Hematopoietic multipotent progenitor cell treated with erythropoietin and hydrocortisone succinate and interleukin-3 and kit ligand, for 8 days (in vitro differentiated cells): ENCODE measurements around the gene ZDHHC5.
"Not testable (repeated sequence)": the region's sequence is repeated elsewhere in the genome, so short reads cannot be mapped to it uniquely, and the experiment has no call there.

ENCODE experiments used
- DNase-seq: peaks from one replicate; pipeline ENCODE4 v3.0.0-alpha.2; 2015

The ZDHHC5 gene

DNA sequence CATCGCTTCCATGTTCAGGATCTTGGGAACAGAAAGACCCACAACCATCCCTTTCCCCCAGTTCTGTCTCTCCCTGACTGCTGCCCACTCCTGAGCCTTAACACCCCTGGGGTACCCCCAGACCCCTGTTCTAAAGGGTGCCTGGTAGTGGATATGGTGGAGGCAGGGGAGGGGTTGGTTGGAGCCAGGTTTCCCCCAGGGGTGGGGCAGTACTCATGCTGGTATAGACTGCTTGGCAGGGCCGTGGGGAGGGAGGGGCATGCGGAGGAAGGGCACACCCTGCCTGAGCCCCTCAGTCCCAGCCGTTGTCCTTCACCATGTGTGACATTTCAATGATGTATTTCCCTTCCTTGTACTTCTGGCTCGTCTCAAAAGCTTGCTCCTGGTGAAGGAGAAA, 22.2 kb upstream of the ZDHHC5 start:
- DNase-seq, result peak; percentile 52

- DNase-seq, result no peak
Observed at GRCh38 chr11:57646194-57646798, 21.6 kb upstream of the ZDHHC5 start.

DNA sequence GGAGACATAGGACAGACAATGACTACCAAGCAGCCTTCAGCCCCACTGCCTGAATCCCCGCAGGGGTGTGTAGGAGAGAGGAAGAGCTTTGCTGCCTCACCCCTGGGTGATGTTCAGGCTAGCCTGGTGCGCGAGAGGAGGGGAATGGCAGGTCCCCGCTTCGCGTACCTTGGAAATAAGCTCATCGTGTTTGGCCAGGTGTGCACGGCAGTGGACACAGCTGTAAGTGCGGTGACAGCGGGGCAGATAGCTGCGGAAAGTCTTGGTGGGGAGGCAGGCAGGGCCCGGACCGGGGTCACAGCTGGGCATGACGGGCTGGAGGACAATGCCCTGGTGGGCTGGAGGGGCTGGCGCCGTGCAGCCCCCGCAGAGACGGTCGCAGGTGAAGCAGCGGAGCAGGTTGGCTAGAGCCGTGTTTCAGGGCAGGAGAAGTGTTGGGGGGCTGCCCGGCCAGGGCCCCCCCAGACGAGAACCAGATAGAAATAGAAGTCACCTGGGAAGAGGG, 21.1 kb upstream of the ZDHHC5 start:
- peak; percentile 47 for DNase-seq

GRCh38 chr11:57647372-57647771, 20.5 kb upstream of the ZDHHC5 start:
- peak; percentile 30 for DNase-seq

DNA sequence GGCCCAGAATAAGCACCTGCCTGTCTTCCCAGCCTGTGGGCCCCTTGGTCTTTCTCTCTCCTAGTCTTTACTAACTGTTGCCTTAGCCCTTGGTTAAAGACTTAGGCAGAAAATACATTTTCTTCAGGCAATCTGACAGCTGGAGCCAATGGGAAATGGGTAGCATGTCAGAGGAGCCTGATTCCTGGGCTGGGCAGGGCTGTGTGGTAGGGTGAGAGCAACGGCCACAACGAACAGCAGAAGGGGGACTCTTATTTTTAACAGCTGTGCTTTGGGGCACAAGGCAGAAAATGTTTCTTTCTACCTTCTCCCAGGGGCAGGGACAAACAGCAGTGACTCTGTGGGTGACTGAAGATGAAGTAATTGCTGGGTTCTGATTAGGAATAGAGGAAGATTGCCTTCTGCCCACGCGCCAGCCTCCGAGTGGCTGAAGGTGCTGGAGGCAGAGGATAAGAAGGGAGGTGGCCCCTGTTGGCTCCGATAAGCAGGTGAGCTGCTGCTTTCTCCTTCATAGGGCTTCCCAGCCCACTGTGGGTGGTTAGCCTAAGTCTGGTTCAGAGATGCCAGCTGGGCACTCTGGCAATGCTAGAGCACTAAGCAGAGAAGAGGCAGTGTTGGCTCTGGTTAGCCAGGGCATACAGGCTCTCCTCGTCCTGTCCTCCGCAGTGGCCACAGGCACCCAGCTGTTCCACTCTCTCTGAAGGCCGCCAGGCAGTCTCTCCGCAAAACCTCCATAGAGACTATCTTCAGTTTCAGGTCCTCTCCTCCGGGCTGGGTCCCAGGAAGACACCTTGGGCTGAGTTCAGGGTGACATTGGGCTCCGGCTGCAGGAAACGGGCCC, 19.7 kb upstream of the ZDHHC5 start:
- peak; percentile 100 for DNase-seq

GRCh38 chr11:57648801-57649735, 18.8 kb upstream of the ZDHHC5 start:
- peak; percentile 46 for DNase-seq

- DNase-seq, result peak; percentile 72
Observed at GRCh38 chr11:57649826-57650738, 17.8 kb upstream of the ZDHHC5 start, which contains the start of gene YPEL4. TSS of gene YPEL4 (minus strand) at chr11:57649912. CDS start at chr11:57647107, 2,805 bp downstream.

GRCh38 chr11:57650739-57651090, 17.2 kb upstream of the ZDHHC5 start:
- DNase-seq, result no peak

DNA sequence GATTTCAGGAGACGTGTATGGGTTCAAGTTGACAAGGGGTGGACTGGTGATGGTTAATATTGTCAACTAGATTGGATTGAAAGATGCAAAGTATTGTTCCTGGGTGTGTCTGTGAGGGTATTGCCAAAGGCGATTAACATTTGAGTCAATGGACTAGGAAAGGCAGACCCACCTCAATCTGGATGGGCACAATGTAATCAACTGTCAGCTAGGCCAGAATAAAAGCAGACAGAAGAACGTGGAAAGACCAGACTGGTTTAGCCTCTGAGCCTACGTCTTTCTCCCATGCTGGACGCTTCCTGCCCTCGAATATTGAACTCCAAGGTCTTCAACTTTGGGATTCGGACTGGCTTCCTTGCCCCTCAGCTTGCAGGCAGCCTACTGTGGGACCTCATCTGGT, 16.5 kb upstream of the ZDHHC5 start:
- DNase-seq, result no peak

DNA sequence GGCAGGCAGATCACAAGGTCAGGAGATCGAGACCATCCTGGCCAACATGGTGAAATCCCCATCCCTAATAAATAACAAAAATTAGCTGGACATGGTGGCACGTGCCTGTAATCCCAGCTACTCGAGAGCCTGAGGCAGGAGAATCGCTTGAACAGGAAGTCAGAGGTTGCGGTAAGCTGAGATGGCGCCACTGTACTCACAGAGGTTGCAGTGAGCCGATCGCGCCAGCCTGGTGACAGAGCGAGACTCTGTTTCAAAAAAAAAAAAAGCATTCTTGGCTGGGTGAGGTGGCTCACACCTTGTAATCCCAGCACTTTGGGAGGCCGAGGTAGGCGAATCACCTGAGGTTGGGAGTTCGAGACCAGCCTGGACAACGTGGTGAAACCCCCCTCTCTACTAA, 15.7 kb upstream of the ZDHHC5 start:
- DNase-seq, result not testable (repeated sequence)

GRCh38 chr11:57652662-57653061, 15.3 kb upstream of the ZDHHC5 start:
- DNase-seq, result no peak

DNA sequence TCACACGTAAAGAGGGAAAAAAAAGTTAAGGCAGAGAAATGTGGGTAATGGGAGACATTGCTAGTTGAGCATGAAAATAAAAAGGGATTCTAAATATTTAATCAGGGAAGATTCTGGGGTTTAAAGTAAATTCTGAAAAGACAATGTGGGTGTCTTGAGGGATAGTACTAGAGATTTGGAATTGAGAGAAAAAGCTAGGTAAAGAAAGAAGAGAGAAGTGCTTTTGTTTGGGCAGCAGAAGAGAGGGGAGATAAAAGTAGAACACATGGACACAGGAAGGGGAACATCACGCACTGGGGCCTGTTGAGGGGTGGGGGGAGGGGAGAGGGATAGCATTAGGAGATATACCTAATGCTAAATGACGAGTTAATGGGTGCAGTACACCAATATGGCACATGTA, 14.8 kb upstream of the ZDHHC5 start:
- DNase-seq, result no peak

DNA sequence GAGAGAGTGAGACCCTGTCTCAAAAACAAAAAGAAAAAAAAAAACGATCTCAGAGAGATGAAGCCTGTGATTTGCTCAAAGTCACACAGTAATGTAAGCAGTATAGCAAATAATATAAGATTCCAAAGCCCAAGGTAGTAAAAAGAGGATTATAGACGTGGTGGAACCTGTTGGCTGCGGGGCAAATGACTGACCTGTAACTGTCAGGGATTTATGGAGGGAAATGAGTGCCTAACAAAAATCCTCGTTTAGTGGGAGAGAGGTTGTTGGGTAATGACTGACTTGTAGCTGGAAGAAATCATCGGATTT, 11.1 kb upstream of the ZDHHC5 start:
- DNase-seq, result no peak

DNA sequence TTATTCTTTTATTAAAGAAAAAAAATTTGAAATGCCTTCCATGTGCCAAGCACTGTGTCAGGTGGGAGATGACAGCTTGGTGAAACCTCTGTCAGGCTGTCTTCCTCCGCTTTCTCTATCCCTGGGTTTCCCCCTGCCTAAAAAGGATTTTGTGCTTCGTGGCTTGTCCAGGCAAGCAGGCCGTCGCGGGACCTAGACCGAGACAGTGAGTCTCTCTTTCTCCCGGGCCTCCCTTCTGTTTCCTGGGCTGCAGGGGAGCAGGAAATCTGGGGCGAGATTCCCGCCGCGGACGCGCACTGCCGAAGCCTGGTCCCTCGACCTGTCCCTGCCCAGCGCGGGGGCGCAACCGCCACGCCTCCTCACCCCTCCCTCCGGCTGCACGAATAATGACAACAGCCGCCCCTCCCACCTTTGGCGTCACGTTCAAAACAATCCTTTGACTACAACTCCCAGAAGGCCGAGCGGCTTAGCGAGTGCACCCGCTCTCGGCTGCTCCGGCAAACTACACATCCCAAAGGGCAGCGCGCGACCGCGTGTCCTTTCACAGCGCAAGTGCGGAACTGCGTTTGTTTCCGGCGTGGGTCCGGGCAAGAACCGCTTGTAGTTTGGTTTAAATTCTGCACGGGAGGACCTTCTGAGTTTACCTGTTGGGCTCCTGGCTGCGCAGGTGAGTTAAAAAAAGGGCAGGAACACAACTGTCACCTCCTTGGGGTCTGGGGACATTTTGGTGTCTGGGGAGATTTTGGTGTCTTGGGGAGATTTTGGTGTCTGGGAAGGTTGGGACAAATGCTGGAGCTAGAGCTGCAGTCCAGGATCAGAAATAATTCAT, 10.5 kb upstream of the ZDHHC5 start, which contains the start of gene CLP1:
Gene CLP1, plus strand, starts transcription at position 569 of the 829 bp plus-strand sequence. CDS start 1,715 bp downstream, outside the sequence.
- DNase-seq, result peak; percentile 99

GRCh38 chr11:57658023-57658361, 9.9 kb upstream of the ZDHHC5 start:
- DNase-seq, result no peak

- no peak for DNase-seq
Observed at GRCh38 chr11:57659669-57660068, 8.2 kb upstream of the ZDHHC5 start.

DNA sequence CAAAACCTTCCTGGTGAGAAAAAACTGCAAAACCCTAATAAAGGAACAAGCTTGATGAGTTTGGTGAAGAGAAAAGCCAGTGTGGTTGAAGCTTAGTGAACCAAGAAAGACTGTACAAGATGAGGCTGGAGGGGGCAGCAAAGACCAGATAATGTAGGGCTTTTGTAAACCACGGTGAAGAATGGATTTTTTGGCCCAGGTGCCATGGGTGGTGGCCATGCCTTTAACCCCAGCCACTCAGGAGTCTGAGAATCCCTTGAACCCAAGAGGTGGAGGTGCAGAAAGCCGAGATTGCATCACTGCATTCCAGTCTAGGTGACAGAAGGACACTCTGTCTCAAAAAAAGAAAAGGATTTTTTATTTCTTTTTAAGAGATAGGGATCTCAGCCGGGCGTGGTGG, 5.0 kb upstream of the ZDHHC5 start:
- DNase-seq, result peak; percentile 63

GRCh38 chr11:57663975-57664374, 3.9 kb upstream of the ZDHHC5 start:
- no peak for DNase-seq

DNA sequence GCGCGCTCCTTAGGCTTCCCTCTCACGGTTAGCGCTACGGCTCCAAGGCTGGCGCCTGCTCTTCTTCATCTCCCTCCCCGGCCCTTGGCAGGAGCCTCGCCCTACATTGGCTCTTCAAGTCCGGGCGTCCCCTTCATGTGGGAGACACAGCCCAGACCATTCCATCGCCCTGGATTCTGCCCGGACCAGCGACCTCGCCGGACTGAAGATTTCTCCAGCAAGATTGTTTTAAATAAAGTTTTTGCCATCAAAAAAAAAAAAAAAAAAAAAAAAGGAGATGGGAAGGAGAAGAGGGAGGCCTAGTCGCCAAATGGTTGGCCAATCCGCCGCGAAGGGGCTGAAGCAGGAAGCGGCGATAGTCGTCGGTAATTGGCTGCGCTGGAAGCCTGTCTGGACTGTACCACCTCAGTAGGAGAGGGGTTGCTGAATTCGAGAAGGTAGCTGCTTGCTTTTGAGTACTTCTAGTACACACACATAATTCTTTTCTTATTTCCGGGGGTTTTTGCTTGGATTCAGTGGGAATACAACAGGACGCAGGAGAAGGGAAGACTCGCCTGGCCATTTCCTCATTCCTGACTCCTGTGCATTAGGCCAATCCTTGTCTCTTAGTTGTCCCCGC, 688 bp upstream of the ZDHHC5 start:
- peak; percentile 99 for DNase-seq

GRCh38 chr11:57668434-57668782, 494 bp downstream of the ZDHHC5 start:
- peak; percentile 39 for DNase-seq

- DNase-seq, result no peak
Observed at GRCh38 chr11:57674251-57674650, 6.3 kb downstream of the ZDHHC5 start.
